Measurements from ENCODE around the gene MAD1L1.

DNA sequence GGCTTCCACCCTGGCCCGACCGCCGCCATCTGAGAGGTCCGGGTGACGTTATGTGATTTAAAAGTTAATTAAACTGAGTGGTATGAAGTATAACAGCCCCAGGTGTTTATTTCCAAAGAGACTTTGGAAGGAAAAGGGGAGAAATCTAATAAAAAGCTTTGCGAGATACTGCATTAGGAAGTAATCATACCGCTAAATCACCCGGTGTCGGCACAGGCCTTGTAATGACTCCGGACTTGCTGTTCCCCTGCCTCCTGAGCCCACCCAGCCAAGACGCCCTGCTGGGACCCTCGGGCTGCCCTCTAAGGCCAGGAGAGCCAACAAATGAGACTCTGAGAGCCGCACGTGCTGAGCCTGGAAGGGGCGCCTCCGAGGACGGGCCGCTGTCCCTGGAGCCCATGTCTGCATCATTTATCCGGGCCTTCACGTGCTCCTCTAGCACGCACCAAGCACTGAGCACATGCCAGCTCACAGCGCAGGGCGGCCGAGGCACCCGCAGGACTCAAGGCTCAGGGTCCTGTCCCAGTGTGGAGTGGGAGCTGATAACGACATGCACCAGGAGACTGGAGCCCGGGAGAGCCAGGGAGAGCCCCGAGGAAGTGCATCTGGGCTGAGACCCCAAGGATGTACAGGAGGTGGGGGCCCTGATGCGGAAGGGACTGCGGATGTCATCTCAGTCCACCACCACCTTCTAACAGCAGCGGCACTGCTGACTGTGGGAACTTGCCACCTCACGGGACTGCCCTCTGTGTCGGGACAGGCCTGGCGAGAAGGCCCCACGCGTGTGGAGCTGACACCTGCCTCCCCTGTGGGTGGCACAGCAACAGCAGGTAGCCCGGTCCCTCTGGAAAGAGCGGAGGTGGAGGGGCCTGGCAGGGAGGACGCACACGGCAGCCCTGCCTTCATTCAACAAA is 380.0 kb downstream of the MAD1L1 start:
- no peak for TF ChIP-seq GATA3 (IDR thresholded peaks at IDR 0.05; ENCODE audit: low read depth, low read length)
- TF ChIP-seq GATA2 (IDR thresholded peaks at IDR 0.05; ENCODE audit: low read depth, low read length) = no peak
